ENCODE results near the gene ROCK2.

- TF ChIP-seq CTCF (conservative IDR thresholded peaks at IDR 0.05) (no peak), EZH2 (IDR thresholded peaks at IDR 0.05; ENCODE audit: low read depth) (no peak)
These were observed 116.8 kb downstream of the ROCK2 start for GRCh38 chr2:11227595-11227994.

All from PC-9 (cell line).